ENCODE results near the gene ABCA2.

ABCA2 gene

GRCh38 chr9:137044502-137045177, 16.6 kb upstream of the ABCA2 start:
- no peak overlapping the region for H3K4me2 ChIP-seq (ENCODE audit: low read length)
- no peaks in the 10 kb centered on the region for H3F3A ChIP-seq (ENCODE audit: insufficient read depth, low read length)
- no peak overlapping the region for H3K9ac ChIP-seq (ENCODE audit: low read length)
- no peak overlapping the region for H3K27ac ChIP-seq (ENCODE audit: low read depth, low read length, poor library complexity, severe bottlenecking)
- H4K20me1 ChIP-seq (ENCODE audit: insufficient read depth, low read length), result no peaks in the 10 kb centered on the region
- no peaks in the 10 kb centered on the region for H3K36me3 ChIP-seq (ENCODE audit: insufficient read depth, low read length)
- H2AFZ ChIP-seq (ENCODE audit: low read length), result no peak overlapping the region
- H3K27me3 ChIP-seq (ENCODE audit: insufficient read depth, low read length), result peaks cover 20% of the 10 kb centered on the region; the same call in 1 of the 2 replicates
- H3K79me2 ChIP-seq (ENCODE audit: insufficient read depth, low read length), result no peaks in the 10 kb centered on the region
- no peaks in the 10 kb centered on the region for H3K9me2 ChIP-seq (ENCODE audit: low read depth, low read length)
- no peaks in the 10 kb centered on the region for H3K9me3 ChIP-seq (ENCODE audit: low read length)
- no peak overlapping the region for H3K4me3 ChIP-seq (ENCODE audit: low read depth, low read length, poor library complexity, severe bottlenecking)
- no peak for TF ChIP-seq EZH2 (IDR thresholded peaks at IDR 0.05; ENCODE audit: borderline replicate concordance, low read length)
- no peak for TF ChIP-seq CTCF (IDR thresholded peaks at IDR 0.05; ENCODE audit: low read length)
- peaks cover 7% of the 10 kb centered on the region for H3K4me1 ChIP-seq (ENCODE audit: insufficient read depth, low read length, severe bottlenecking)

- no peaks in the 10 kb centered on the region for H3K79me2 ChIP-seq (ENCODE audit: insufficient read depth, low read length)
- H3K9me3 ChIP-seq (ENCODE audit: low read length), result no peaks in the 10 kb centered on the region
- H2AFZ ChIP-seq (ENCODE audit: low read length), result no peak overlapping the region
- H3K4me1 ChIP-seq (ENCODE audit: insufficient read depth, low read length, severe bottlenecking), result peaks cover 7% of the 10 kb centered on the region
- no peak overlapping the region for H3K27ac ChIP-seq (ENCODE audit: low read depth, low read length, poor library complexity, severe bottlenecking)
- no peaks in the 10 kb centered on the region for H3F3A ChIP-seq (ENCODE audit: insufficient read depth, low read length)
- H3K9ac ChIP-seq (ENCODE audit: low read length), result no peak overlapping the region
- no peaks in the 10 kb centered on the region for H3K36me3 ChIP-seq (ENCODE audit: insufficient read depth, low read length)
- H3K27me3 ChIP-seq (ENCODE audit: insufficient read depth, low read length), result peaks cover 20% of the 10 kb centered on the region
- no peak overlapping the region for H3K4me3 ChIP-seq (ENCODE audit: low read depth, low read length, poor library complexity, severe bottlenecking)
- H3K9me2 ChIP-seq (ENCODE audit: low read depth, low read length), result no peaks in the 10 kb centered on the region
- H4K20me1 ChIP-seq (ENCODE audit: insufficient read depth, low read length), result no peaks in the 10 kb centered on the region
- no peak overlapping the region for H3K4me2 ChIP-seq (ENCODE audit: low read length)
- no peak for TF ChIP-seq CTCF (IDR thresholded peaks at IDR 0.05; ENCODE audit: low read length)
- no peak for TF ChIP-seq EZH2 (IDR thresholded peaks at IDR 0.05; ENCODE audit: borderline replicate concordance, low read length)
Measured at GRCh38 chr9:137044037-137044436, 16.0 kb upstream of the ABCA2 start.

GRCh38 chr9:137042751-137043727, 15.0 kb upstream of the ABCA2 start:
- Histone ChIP-seq H4K20me1 (ENCODE audit: insufficient read depth, low read length) (no peaks in the 10 kb centered on the region), H3K9me3 (ENCODE audit: low read length) (no peaks in the 10 kb centered on the region), H3K79me2 (ENCODE audit: insufficient read depth, low read length) (no peaks in the 10 kb centered on the region), H3K9me2 (ENCODE audit: low read depth, low read length) (no peaks in the 10 kb centered on the region), H3F3A (ENCODE audit: insufficient read depth, low read length) (no peaks in the 10 kb centered on the region), H3K27me3 (ENCODE audit: insufficient read depth, low read length) (peaks cover 20% of the 10 kb centered on the region), H3K4me2 (ENCODE audit: low read length) (no peak overlapping the region), H3K4me1 (ENCODE audit: insufficient read depth, low read length, severe bottlenecking) (peaks cover 7% of the 10 kb centered on the region), H3K4me3 (ENCODE audit: low read depth, low read length, poor library complexity, severe bottlenecking) (no peak overlapping the region), H3K36me3 (ENCODE audit: insufficient read depth, low read length) (no peaks in the 10 kb centered on the region), H2AFZ (ENCODE audit: low read length) (no peak overlapping the region), H3K27ac (ENCODE audit: low read depth, low read length, poor library complexity, severe bottlenecking) (no peak overlapping the region), H3K9ac (ENCODE audit: low read length) (no peak overlapping the region)
- TF ChIP-seq EZH2 (IDR thresholded peaks at IDR 0.05; ENCODE audit: borderline replicate concordance, low read length) (no peak), CTCF (IDR thresholded peaks at IDR 0.05; ENCODE audit: low read length) (no peak)
